GM23338 (cell line): Measurements from ENCODE around the gene MIS12. TPM values are rescaled to one million over a fixed set of nuclear protein-coding genes. Genes with fewer than 3 reads are reported as not detected.
A peak's percentile ranks its signal among the peaks of the same experiment; 100 is the strongest.

ENCODE experiments used
- ATAC-seq: fragments of 200-7000 bp; cut with Tn5 transposase; 3 replicates; pipeline ENCODE4 v1.9.1; 2020
- DNase-seq: peaks from one replicate; pipeline ENCODE4 v3.0.0-alpha.2; 2015; ENCODE audit warnings: low spot score
- H2AFZ ChIP-seq: fragments of 200-600 bp; sonication (generic); 2 replicates; pipeline ENCODE4 v1.8.0; 2016; ENCODE audit warnings: antibody characterized with exemption, mild to moderate bottlenecking, moderate library complexity
- H3F3A ChIP-seq: fragments of 200-600 bp; sonication (generic); replicated peaks from 2 replicates; pipeline ENCODE4 v1.8.0; 2017; ENCODE audit warnings: antibody characterized with exemption, mixed run types, low read depth
- H3K27ac ChIP-seq: fragments of 200-600 bp; sonication (generic); 2 replicates; pipeline ENCODE4 v1.6.1; 2016; ENCODE audit warnings: low read depth
- H3K27me3 ChIP-seq: fragments of 200-600 bp; sonication (generic); 2 replicates; pipeline ENCODE4 v1.8.0; 2016; ENCODE audit warnings: mild to moderate bottlenecking, mixed run types, moderate library complexity; ENCODE audit not compliant: insufficient read depth
- H3K36me3 ChIP-seq: fragments of 200-600 bp; sonication (generic); 2 replicates; pipeline ENCODE4 v1.8.0; 2016; ENCODE audit warnings: mild to moderate bottlenecking; ENCODE audit not compliant: insufficient read depth
- H3K4me1 ChIP-seq: fragments of 200-600 bp; sonication (generic); 2 replicates; pipeline ENCODE4 v1.8.0; 2016; ENCODE audit warnings: mild to moderate bottlenecking, moderate library complexity; ENCODE audit not compliant: insufficient read depth
- H3K4me2 ChIP-seq: fragments of 200-600 bp; sonication (generic); 2 replicates; pipeline ENCODE4 v1.7.1; 2017; ENCODE audit warnings: mixed run types
- H3K4me3 ChIP-seq: fragments of 200-600 bp; sonication (generic); 2 replicates; pipeline ENCODE4 v1.6.1; 2016; ENCODE audit warnings: mixed run types
- H3K79me2 ChIP-seq: fragments of 200-600 bp; sonication (generic); replicated peaks from 2 replicates; pipeline ENCODE4 v1.8.0; 2017; ENCODE audit warnings: mild to moderate bottlenecking; ENCODE audit not compliant: insufficient read depth
- H3K9me2 ChIP-seq: fragments of 200-600 bp; sonication (generic); 2 replicates; pipeline ENCODE4 v1.8.0; 2017; ENCODE audit not compliant: insufficient read depth
- H4K20me1 ChIP-seq: fragments of 200-600 bp; sonication (generic); replicated peaks from 2 replicates; pipeline ENCODE4 v1.8.0; 2017; ENCODE audit warnings: mild to moderate bottlenecking; ENCODE audit not compliant: insufficient read depth
- H3K27ac Mint-ChIP-seq: 2 replicates; pipeline ENCODE4 v1.8.0; 2020; ENCODE audit warnings: inconsistent platforms, mild to moderate bottlenecking, moderate library complexity, mixed read lengths
- H3K27me3 Mint-ChIP-seq: 3 replicates; pipeline ENCODE4 v1.8.0; 2022; ENCODE audit warnings: low read depth, mild to moderate bottlenecking, moderate library complexity, mixed read lengths, inconsistent platforms; ENCODE audit not compliant: insufficient read depth, poor library complexity
- H3K36me3 Mint-ChIP-seq: 3 replicates; pipeline ENCODE4 v1.8.0; 2021; ENCODE audit warnings: low read depth, mild to moderate bottlenecking, inconsistent platforms, moderate library complexity, mixed read lengths
- H3K4me1 Mint-ChIP-seq: 3 replicates; pipeline ENCODE4 v1.8.0; 2020; ENCODE audit warnings: mild to moderate bottlenecking, inconsistent platforms, mixed read lengths
- H3K4me3 Mint-ChIP-seq: 3 replicates; pipeline ENCODE4 v1.8.0; 2021; ENCODE audit warnings: moderate library complexity, mild to moderate bottlenecking, inconsistent platforms, mixed read lengths
- H3K9me3 Mint-ChIP-seq: 3 replicates; pipeline ENCODE4 v1.8.0; 2020; ENCODE audit warnings: moderate library complexity, mild to moderate bottlenecking, inconsistent platforms, mixed read lengths
- CREB1 ChIP-seq: fragments of 250-450 bp; sonication (Bioruptor Pico); IDR thresholded peaks from 2 replicates; pipeline ENCODE4 v1.5.0; 2020; ENCODE audit warnings: low read depth, mild to moderate bottlenecking, moderate library complexity
- EZH2 ChIP-seq: fragments of 200-600 bp; sonication (generic); IDR thresholded peaks from one replicate; pipeline ENCODE4 v1.8.0; 2017; ENCODE audit warnings: antibody characterized with exemption, mild to moderate bottlenecking, low read depth; ENCODE audit not compliant: unreplicated experiment
- EZH2phosphoT487 ChIP-seq: fragments of 200-600 bp; sonication (generic); IDR thresholded peaks from one replicate; pipeline ENCODE4 v1.8.1; 2018; ENCODE audit warnings: antibody characterized with exemption; ENCODE audit not compliant: unreplicated experiment
- JUNB ChIP-seq: IDR thresholded peaks from one replicate; pipeline ENCODE4 v1.6.1; 2016; ENCODE audit warnings: antibody characterized with exemption; ENCODE audit not compliant: unreplicated experiment
- NANOG ChIP-seq: IDR thresholded peaks from 2 replicates; pipeline ENCODE4 v1.6.1; 2016; ENCODE audit warnings: antibody characterized with exemption, borderline replicate concordance
- POLR2AphosphoS5 ChIP-seq: IDR thresholded peaks from 2 replicates; pipeline ENCODE4 v1.6.1; 2016; ENCODE audit warnings: antibody characterized with exemption, low read depth
- STAT1 ChIP-seq: IDR thresholded peaks from one replicate; pipeline ENCODE4 v1.6.1; 2016; ENCODE audit warnings: antibody characterized with exemption; ENCODE audit not compliant: unreplicated experiment
- ZNF114 ChIP-seq: fragments of 250-450 bp; sonication (Bioruptor Pico); IDR thresholded peaks from 2 replicates; pipeline ENCODE4 v1.5.0; 2020; ENCODE audit warnings: mild to moderate bottlenecking, moderate library complexity
- ZNF331 ChIP-seq: fragments of 250-450 bp; sonication (Bioruptor Pico); IDR thresholded peaks from 2 replicates; pipeline ENCODE4 v1.5.0; 2020; ENCODE audit warnings: low read depth, mild to moderate bottlenecking, moderate library complexity
- ZNF462 ChIP-seq: fragments of 250-450 bp; sonication (Bioruptor Pico); IDR thresholded peaks from 2 replicates; pipeline ENCODE4 v1.5.0; 2020; ENCODE audit warnings: mild to moderate bottlenecking, moderate library complexity
- polyA plus RNA-seq: library from polyadenylated mRNA; unstranded; fragments of >200 nt; fragmentation: Nextera tagmentation; extraction: Ambion mirVana; gene quantifications from 2 replicates; pipeline ENCODE4 v1.2.1, GENCODE V29; 2016
- total RNA-seq: library from RNA; depleted of rRNA; stranded (reverse); fragments of >200 nt; shearing (Covaris generic); gene quantifications from 2 replicates; pipeline ENCODE4 v1.2.3, GENCODE V29; 2014
- TF ChIP-seq, protein P1 (sequence below), 2 experiments: fragments of 200-600 bp in 1 of 2; sonication (generic) in 1 of 2; conservative IDR thresholded peaks; 2 replicates each; pipeline versions ENCODE4 v1.5.1 to v1.6.1; 2016 to 2017; ENCODE audit warnings: antibody characterized with exemption in 2 of 2, low read depth in 2 of 2, mild to moderate bottlenecking in 2 of 2, moderate library complexity in 1 of 2
- TF ChIP-seq, protein P2 (sequence below): IDR thresholded peaks from 2 replicates; pipeline ENCODE4 v1.6.1; 2016; ENCODE audit warnings: antibody characterized with exemption
- TF ChIP-seq, protein P3 (sequence below): IDR thresholded peaks from one replicate; pipeline ENCODE4 v1.6.1; 2018; ENCODE audit warnings: antibody characterized with exemption; ENCODE audit not compliant: unreplicated experiment

Gene MIS12
- total and polyA plus RNA-seq, 2 experiments from 2014 or later, result 14.0 to 22.8 TPM

DNA sequence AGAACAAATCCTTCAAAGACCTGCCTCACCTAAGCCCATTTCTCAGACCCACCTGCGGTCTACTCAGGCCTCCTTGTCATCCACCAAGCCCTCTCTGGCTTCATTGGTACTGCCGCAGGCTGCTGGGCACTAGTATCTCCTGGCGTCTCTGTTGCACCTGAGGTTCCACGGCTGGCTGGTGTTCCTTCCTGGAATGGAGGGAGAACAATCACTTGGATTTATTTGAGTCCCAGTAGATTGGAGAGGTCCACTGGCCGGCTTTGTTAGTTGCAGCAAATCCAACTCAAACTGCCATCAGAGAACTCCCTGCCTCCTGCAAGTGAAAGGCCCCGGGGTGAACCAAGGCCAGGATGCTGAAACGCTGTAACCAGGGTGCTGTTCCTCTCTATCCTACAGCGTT lies 15.3 kb downstream of the MIS12 start:
- no peak for ATAC-seq
- DNase-seq, result no peak
- H3K27ac Mint-ChIP-seq, result no peak overlapping the region
- H4K20me1 ChIP-seq, result no peaks in the 10 kb centered on the region
- H3K79me2 ChIP-seq, result no peaks in the 10 kb centered on the region
- H2AFZ ChIP-seq, result peak overlapping the region; percentile 19; the same call in 1 of the 2 replicates
- peak overlapping the region; percentile 67 for H3K4me2 ChIP-seq
- no peaks in the 10 kb centered on the region; the same call in 2 of the 3 replicates for H3K9me3 Mint-ChIP-seq
- TF ChIP-seq ZNF331 (CRISPR knock-in tag) (no peak), ZNF462 (CRISPR knock-in tag) (no peak), POLR2AphosphoS5 (no peak), EZH2phosphoT487 (no peak), STAT1 (no peak), NANOG (no peak), ZNF114 (no peak), JUNB (no peak), EZH2 (no peak), CREB1 (CRISPR knock-in tag) (no peak)
- TF ChIP-seq, protein P1, sequence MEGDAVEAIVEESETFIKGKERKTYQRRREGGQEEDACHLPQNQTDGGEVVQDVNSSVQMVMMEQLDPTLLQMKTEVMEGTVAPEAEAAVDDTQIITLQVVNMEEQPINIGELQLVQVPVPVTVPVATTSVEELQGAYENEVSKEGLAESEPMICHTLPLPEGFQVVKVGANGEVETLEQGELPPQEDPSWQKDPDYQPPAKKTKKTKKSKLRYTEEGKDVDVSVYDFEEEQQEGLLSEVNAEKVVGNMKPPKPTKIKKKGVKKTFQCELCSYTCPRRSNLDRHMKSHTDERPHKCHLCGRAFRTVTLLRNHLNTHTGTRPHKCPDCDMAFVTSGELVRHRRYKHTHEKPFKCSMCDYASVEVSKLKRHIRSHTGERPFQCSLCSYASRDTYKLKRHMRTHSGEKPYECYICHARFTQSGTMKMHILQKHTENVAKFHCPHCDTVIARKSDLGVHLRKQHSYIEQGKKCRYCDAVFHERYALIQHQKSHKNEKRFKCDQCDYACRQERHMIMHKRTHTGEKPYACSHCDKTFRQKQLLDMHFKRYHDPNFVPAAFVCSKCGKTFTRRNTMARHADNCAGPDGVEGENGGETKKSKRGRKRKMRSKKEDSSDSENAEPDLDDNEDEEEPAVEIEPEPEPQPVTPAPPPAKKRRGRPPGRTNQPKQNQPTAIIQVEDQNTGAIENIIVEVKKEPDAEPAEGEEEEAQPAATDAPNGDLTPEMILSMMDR (conservative IDR thresholded peaks at IDR 0.05; ENCODE audit: low read depth in 2 of 2), result no peak
- TF ChIP-seq, protein P2, sequence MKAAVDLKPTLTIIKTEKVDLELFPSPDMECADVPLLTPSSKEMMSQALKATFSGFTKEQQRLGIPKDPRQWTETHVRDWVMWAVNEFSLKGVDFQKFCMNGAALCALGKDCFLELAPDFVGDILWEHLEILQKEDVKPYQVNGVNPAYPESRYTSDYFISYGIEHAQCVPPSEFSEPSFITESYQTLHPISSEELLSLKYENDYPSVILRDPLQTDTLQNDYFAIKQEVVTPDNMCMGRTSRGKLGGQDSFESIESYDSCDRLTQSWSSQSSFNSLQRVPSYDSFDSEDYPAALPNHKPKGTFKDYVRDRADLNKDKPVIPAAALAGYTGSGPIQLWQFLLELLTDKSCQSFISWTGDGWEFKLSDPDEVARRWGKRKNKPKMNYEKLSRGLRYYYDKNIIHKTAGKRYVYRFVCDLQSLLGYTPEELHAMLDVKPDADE, result no peak
- TF ChIP-seq, protein P3, sequence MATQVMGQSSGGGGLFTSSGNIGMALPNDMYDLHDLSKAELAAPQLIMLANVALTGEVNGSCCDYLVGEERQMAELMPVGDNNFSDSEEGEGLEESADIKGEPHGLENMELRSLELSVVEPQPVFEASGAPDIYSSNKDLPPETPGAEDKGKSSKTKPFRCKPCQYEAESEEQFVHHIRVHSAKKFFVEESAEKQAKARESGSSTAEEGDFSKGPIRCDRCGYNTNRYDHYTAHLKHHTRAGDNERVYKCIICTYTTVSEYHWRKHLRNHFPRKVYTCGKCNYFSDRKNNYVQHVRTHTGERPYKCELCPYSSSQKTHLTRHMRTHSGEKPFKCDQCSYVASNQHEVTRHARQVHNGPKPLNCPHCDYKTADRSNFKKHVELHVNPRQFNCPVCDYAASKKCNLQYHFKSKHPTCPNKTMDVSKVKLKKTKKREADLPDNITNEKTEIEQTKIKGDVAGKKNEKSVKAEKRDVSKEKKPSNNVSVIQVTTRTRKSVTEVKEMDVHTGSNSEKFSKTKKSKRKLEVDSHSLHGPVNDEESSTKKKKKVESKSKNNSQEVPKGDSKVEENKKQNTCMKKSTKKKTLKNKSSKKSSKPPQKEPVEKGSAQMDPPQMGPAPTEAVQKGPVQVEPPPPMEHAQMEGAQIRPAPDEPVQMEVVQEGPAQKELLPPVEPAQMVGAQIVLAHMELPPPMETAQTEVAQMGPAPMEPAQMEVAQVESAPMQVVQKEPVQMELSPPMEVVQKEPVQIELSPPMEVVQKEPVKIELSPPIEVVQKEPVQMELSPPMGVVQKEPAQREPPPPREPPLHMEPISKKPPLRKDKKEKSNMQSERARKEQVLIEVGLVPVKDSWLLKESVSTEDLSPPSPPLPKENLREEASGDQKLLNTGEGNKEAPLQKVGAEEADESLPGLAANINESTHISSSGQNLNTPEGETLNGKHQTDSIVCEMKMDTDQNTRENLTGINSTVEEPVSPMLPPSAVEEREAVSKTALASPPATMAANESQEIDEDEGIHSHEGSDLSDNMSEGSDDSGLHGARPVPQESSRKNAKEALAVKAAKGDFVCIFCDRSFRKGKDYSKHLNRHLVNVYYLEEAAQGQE, result no peak
- peak overlapping the region; percentile 91; the same call in 1 of the 2 replicates for H3K4me3 ChIP-seq
- H3K4me1 ChIP-seq, result peaks cover 14% of the 10 kb centered on the region
- H3K27me3 Mint-ChIP-seq, result peaks cover 33% of the 10 kb centered on the region
- H3K27me3 ChIP-seq, result peaks cover 32% of the 10 kb centered on the region
- H3K27ac ChIP-seq, result no peak overlapping the region
- no peaks in the 10 kb centered on the region for H3K36me3 ChIP-seq
- no peaks in the 10 kb centered on the region for H3K9me2 ChIP-seq
- H3F3A ChIP-seq, result peaks cover 7% of the 10 kb centered on the region; the same call in 1 of the 2 replicates
- H3K4me1 Mint-ChIP-seq, result peaks cover 10% of the 10 kb centered on the region
- H3K36me3 Mint-ChIP-seq, result no peaks in the 10 kb centered on the region; the same call in 2 of the 3 replicates
- H3K4me3 Mint-ChIP-seq, result peak overlapping the region; percentile 94
